ENCODE results near the gene IFNAR2.

The IFNAR2 gene

GRCh38 chr21:33270986-33271385 lies 41.2 kb downstream of the IFNAR2 start:
- no peak for FAIRE-seq

- FAIRE-seq = no peak
These were observed 43.3 kb downstream of the IFNAR2 start for GRCh38 chr21:33273044-33273443.

GRCh38 chr21:33278721-33279120 lies 49.0 kb downstream of the IFNAR2 start:
- no peak for FAIRE-seq

GRCh38 chr21:33279330-33279820 lies 49.6 kb downstream of the IFNAR2 start:
- no peak for FAIRE-seq

Data from endometrium (tissue), 2 donors.